Endothelial cell of umbilical vein (primary cell): Measurements from ENCODE around the gene SEC63. TPM values are rescaled to one million over a fixed set of nuclear protein-coding genes. Genes with fewer than 3 reads are reported as not detected.

Source experiments
- BruUV-seq: library from RNA; stranded (reverse); fragments of 400-500 nt; replicated peaks from 2 replicates; lab custom pipeline; 2021; lab: Mats Ljungman, UMichigan
- CTCF ChIA-PET: fragments of 300-600, 350-600 bp; sonication (Branson Sonifier 250); formaldehyde crosslinking; loops from one replicate; lab custom pipeline; 2021; ENCODE audit warnings: antibody characterized with exemption, inconsistent platforms; lab: Charles Lee
- POLR2A ChIA-PET: fragments of 300-600, 350-600 bp; sonication (Branson Sonifier 250); formaldehyde crosslinking; loops from one replicate; lab custom pipeline; 2021; ENCODE audit warnings: antibody characterized with exemption, inconsistent platforms; lab: Charles Lee
- DNase-seq: peaks from one replicate; pipeline ENCODE4 v3.0.0-alpha.2; 2011; ENCODE audit warnings: low read depth, low spot score
- FAIRE-seq: peaks from 2 replicates; lab custom pipeline; 2011; peaks lifted over from hg19 to GRCh38; lab: Jason Lieb, UNC
- H2AFZ ChIP-seq: 2 replicates; pipeline ENCODE4 v1.6.0; 2012; ENCODE audit warnings: low read depth, low read length, control low read depth, inconsistent platforms
- H3K27ac ChIP-seq: 2 replicates; pipeline ENCODE4 v1.5.1; 2011; ENCODE audit warnings: low read depth, mild to moderate bottlenecking, control low read depth, low read length, moderate library complexity; ENCODE audit not compliant: insufficient read depth
- H3K27me3 ChIP-seq, 2 experiments: 2 replicates each; pipeline versions ENCODE4 v1.6.0 to v1.6.1; 2011; ENCODE audit warnings: low read length in 2 of 2, mixed read lengths in 1 of 2; ENCODE audit not compliant: control insufficient read depth in 2 of 2, insufficient read depth in 2 of 2
- H3K36me3 ChIP-seq, 2 experiments: 2 replicates in 1 of 2; 3 replicates in 1 of 2; pipeline ENCODE4 v1.5.1; 2011; ENCODE audit warnings: low read length in 2 of 2, mild to moderate bottlenecking in 1 of 2, moderate library complexity in 1 of 2; ENCODE audit not compliant: control insufficient read depth in 2 of 2, insufficient read depth in 2 of 2; ENCODE audit errors: extremely low read depth in 1 of 2
- H3K4me1 ChIP-seq: 3 replicates; pipeline ENCODE4 v1.5.1; 2011; ENCODE audit warnings: mild to moderate bottlenecking, low read length; ENCODE audit not compliant: control insufficient read depth, insufficient read depth; ENCODE audit errors: extremely low read depth
- H3K4me2 ChIP-seq: 2 replicates; pipeline ENCODE4 v1.6.1; 2011; ENCODE audit warnings: low read length, control low read depth, mixed read lengths; ENCODE audit not compliant: insufficient read depth
- H3K4me3 ChIP-seq, 3 experiments: fragments of 200-600 bp in 1 of 3; sonication (generic), shearing (Covaris generic) in 1 of 3; replicated peaks in 1 of 3; 2 replicates each; pipeline ENCODE4 v1.5.1; 2011 to 2016; ENCODE audit warnings: control low read depth in 3 of 3, low read length in 3 of 3, mild to moderate bottlenecking in 2 of 3, inconsistent platforms in 1 of 3, low read depth in 1 of 3, moderate library complexity in 1 of 3; ENCODE audit not compliant: insufficient read depth in 1 of 3
- H3K79me2 ChIP-seq: 2 replicates; pipeline ENCODE4 v1.6.0; 2012; ENCODE audit warnings: low read length, inconsistent platforms; ENCODE audit not compliant: control insufficient read depth, insufficient read depth
- H3K9ac ChIP-seq: replicated peaks from 2 replicates; pipeline ENCODE3; 2011; ENCODE audit warnings: low read length, control low read depth; ENCODE audit not compliant: insufficient read depth; ENCODE audit errors: extremely low read depth
- H3K9me1 ChIP-seq: replicated peaks from 3 replicates; pipeline ENCODE4 v1.6.0; 2011; ENCODE audit warnings: mild to moderate bottlenecking, low read length; ENCODE audit not compliant: control insufficient read depth, insufficient read depth; ENCODE audit errors: extremely low read depth
- H3K9me3 ChIP-seq: replicated peaks from 2 replicates; pipeline ENCODE4 v1.5.1; 2012; ENCODE audit warnings: low read length, inconsistent platforms; ENCODE audit not compliant: control insufficient read depth, insufficient read depth
- H4K20me1 ChIP-seq: replicated peaks from 2 replicates; pipeline ENCODE3; 2011; ENCODE audit warnings: mild to moderate bottlenecking, low read length; ENCODE audit not compliant: control insufficient read depth, insufficient read depth; ENCODE audit errors: extremely low read depth
- CTCF ChIP-seq, 2 donors: IDR thresholded peaks; 1 replicate in 1 of 2; 2 replicates in 1 of 2; pipeline ENCODE4 v1.5.1; 2011; ENCODE audit warnings: low read length in 2 of 2, mild to moderate bottlenecking in 2 of 2, moderate library complexity in 2 of 2, control low read depth in 1 of 2, inconsistent platforms in 1 of 2, low read depth in 1 of 2; ENCODE audit not compliant: insufficient read depth in 1 of 2; ENCODE audit errors: extremely low read depth in 1 of 2
- EZH2 ChIP-seq: IDR thresholded peaks from 2 replicates; pipeline ENCODE4 v1.6.1; 2012; ENCODE audit warnings: borderline replicate concordance, low read depth, mild to moderate bottlenecking, moderate library complexity, low read length, inconsistent platforms; ENCODE audit not compliant: severe bottlenecking
- FOS ChIP-seq: IDR thresholded peaks from 2 replicates; pipeline ENCODE4 v1.6.1; 2011; ENCODE audit warnings: mild to moderate bottlenecking, low read length, moderate library complexity, borderline replicate concordance; ENCODE audit not compliant: insufficient read depth
- GATA2 ChIP-seq: IDR thresholded peaks from 2 replicates; pipeline ENCODE4 v1.7.0; 2011; ENCODE audit warnings: low read depth, mild to moderate bottlenecking, moderate library complexity, mixed read lengths, low read length; ENCODE audit not compliant: insufficient read length, insufficient read depth
- JUN ChIP-seq: IDR thresholded peaks from 2 replicates; pipeline ENCODE4 v1.6.1; 2011; ENCODE audit warnings: borderline replicate concordance, low read depth; ENCODE audit not compliant: insufficient read length, insufficient read depth
- MAX ChIP-seq: IDR thresholded peaks from 2 replicates; pipeline ENCODE4 v1.6.1; 2011; ENCODE audit not compliant: insufficient read depth, insufficient read length
- MYC ChIP-seq: IDR thresholded peaks from one replicate; pipeline ENCODE4 v1.6.1; 2011; ENCODE audit warnings: mild to moderate bottlenecking, low read depth, low read length
- POLR2A ChIP-seq: IDR thresholded peaks from 2 replicates; pipeline ENCODE4 v1.6.1; 2012; ENCODE audit warnings: low read depth, mild to moderate bottlenecking, control low read depth, low read length
- POLR2AphosphoS5 ChIP-seq: IDR thresholded peaks from 2 replicates; pipeline ENCODE4 v1.6.1; 2012; ENCODE audit warnings: low read depth, mild to moderate bottlenecking, control low read depth, low read length, moderate library complexity; ENCODE audit not compliant: insufficient read depth
- dilution Hi-C: fragments of 300-500 bp; cut with MboI; formaldehyde crosslinking; loops from one replicate; pipeline ENCODE4 v1.15.0; 2019; ENCODE audit warnings: low sequenced_read_pairs; ENCODE audit not compliant: extremely low pct_ligation_motif_present
- intact Hi-C: fragments of 100-400 bp; cut with micrococcal nuclease; formaldehyde crosslinking; loops from one replicate; pipeline ENCODE4 v1.10.0; 2022
- polyA plus RNA-seq, 4 experiments: library from polyadenylated mRNA; depleted of rRNA in 3 of 4; stranded (reverse) in 3 of 4; unstranded in 1 of 4; fragments of >200 nt; gene quantifications; 2 replicates each; pipeline versions ENCODE4 v1.2.1 to v1.2.3, GENCODE V29; 2011 to 2012; ENCODE audit warnings: missing spikeins in 1 of 4
- total RNA-seq: library from RNA; stranded (reverse); gene quantifications from 2 replicates; pipeline ENCODE4 v1.2.3, GENCODE V29; 2021

SEC63 gene
- total and polyA plus RNA-seq, 2 donors (not counting 3 experiments of a cell fraction or from before 2014, with no cell fraction given) = 14.8 to 132 TPM

- Histone ChIP-seq H3K79me2 (no peaks in the 10 kb centered on the region), H3K9ac (no peak overlapping the region), H3K9me3 (no peaks in the 10 kb centered on the region), H3K36me3 (peaks cover 0 to 4% of the 10 kb centered on the region in 2 experiments), H3K4me2 (no peak overlapping the region), H4K20me1 (no peaks in the 10 kb centered on the region), H3K9me1 (peaks cover 2% of the 10 kb centered on the region), H3K27ac (no peak overlapping the region), H3K4me1 (no peaks in the 10 kb centered on the region), H3K4me3 (no peak overlapping the region), H2AFZ (no peak overlapping the region), H3K27me3 (no peaks in the 10 kb centered on the region)
- DNase-seq (no peak), FAIRE-seq (no peak)
- CTCF ChIA-PET = interaction anchor here (1.5 kb wide), 1 partner anchor 21 kb away, joined by 5 read pairs; no protein-coding TSS in a partner anchor
- no TSS peak for BruUV-seq
- POLR2A ChIA-PET = no interaction called here
- TF ChIP-seq POLR2A = no peak
- no peak for TF ChIP-seq GATA2
- no peak for TF ChIP-seq JUN
- TF ChIP-seq MAX = no peak
- TF ChIP-seq POLR2AphosphoS5 = no peak
- no peak for TF ChIP-seq FOS
- TF ChIP-seq MYC = no peak
- TF ChIP-seq CTCF (IDR thresholded peaks at IDR 0.05; ENCODE audit: extremely low read depth in 1 of 2, insufficient read depth in 1 of 2, low read depth in 1 of 2, low read length in 2 of 2) = no peak
- TF ChIP-seq EZH2 = no peak
- dilution Hi-C loops (no loop called here), intact Hi-C loops (no loop called here)
These were observed 89.0 kb downstream of the SEC63 start for GRCh38 chr6:107868867-107869611.
